ENCODE data around the gene CLCN5.

DNA sequence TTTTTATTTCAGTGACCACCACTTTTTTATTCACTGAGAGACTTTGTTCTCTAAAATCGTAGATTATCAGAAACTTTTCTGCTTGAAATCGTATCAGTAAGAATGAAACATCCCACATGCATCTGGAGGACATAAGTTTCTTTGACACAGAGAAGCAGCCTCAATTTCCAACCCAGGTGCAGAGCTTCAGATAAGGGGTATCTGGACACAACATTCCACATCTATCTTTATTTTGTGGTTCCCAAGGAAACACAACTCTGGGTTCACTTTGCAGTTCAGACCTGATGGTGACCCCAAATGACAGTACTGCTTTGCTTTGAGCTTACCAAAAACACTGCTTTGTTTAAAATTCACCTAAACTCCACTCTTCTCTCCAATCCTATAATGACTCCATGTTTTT, 1.3 kb upstream of the CLCN5 start:
- TF ChIP-seq POLR2A (IDR thresholded peaks at IDR 0.05) (no peak), POLR2AphosphoS5 (IDR thresholded peaks at IDR 0.05; ENCODE audit: insufficient read depth in 1 of 2, low read depth in 1 of 2) (no peak)
